Activated naive CD4-positive, alpha-beta T cell treated with anti-CD3 and anti-CD28 coated beads, Interleukin-2, amount 50 U/mL, for 72 hours (primary cell): ENCODE results near the gene CKLF. TPM values are rescaled to one million over a fixed set of nuclear protein-coding genes. Genes with fewer than 3 reads are reported as not detected.
"Not testable (repeated sequence)": the region's sequence is repeated elsewhere in the genome, so short reads cannot be mapped to it uniquely, and the experiment has no call there.

Source experiments
- ATAC-seq, 2 donors: fragments of 150-1000 bp; cut with Tn5 transposase; 2 replicates each; pipeline ENCODE4 v1.10.0; 2021; ENCODE audit warnings: mild to moderate bottlenecking in 2 of 2, moderate library complexity in 2 of 2
- DNase-seq, 2 donors: peaks; one replicate each; pipeline ENCODE4 v3.0.0; 2021 to 2022; ENCODE audit warnings: low spot score in 2 of 2
- H3K27ac Mint-ChIP-seq, 2 donors: one replicate each; pipeline ENCODE4 v1.8.0; 2022; ENCODE audit warnings: mild to moderate bottlenecking in 2 of 2, mixed read lengths in 2 of 2
- H3K36me3 Mint-ChIP-seq, 2 donors: one replicate each; pipeline ENCODE4 v1.8.0; 2022; ENCODE audit warnings: mixed read lengths in 2 of 2
- H3K9me3 Mint-ChIP-seq, 2 donors: one replicate each; pipeline ENCODE4 v1.8.0; 2022; ENCODE audit warnings: mixed read lengths in 2 of 2
- total RNA-seq, 2 donors: library from RNA; stranded (reverse); gene quantifications; one replicate each; pipeline ENCODE4 v1.2.3, GENCODE V29; 2022

Gene CKLF
- total RNA-seq, 2 donors from 2014 or later: 117 to 136 TPM

- H3K9me3 Mint-ChIP-seq: no peaks in the 10 kb centered on the region
- H3K27ac Mint-ChIP-seq: no peak overlapping the region
- ATAC-seq: no peak
- no peak for DNase-seq
- no peaks in the 10 kb centered on the region for H3K36me3 Mint-ChIP-seq
These were observed 22.2 kb downstream of the CKLF start for GRCh38 chr16:66574531-66574930.

- ATAC-seq: no peak
- no peaks in the 10 kb centered on the region for H3K36me3 Mint-ChIP-seq
- DNase-seq: no peak
- no peaks in the 10 kb centered on the region for H3K9me3 Mint-ChIP-seq
- no peak overlapping the region for H3K27ac Mint-ChIP-seq
These were observed 22.7 kb downstream of the CKLF start for GRCh38 chr16:66575060-66575459.

GRCh38 chr16:66576296-66576695, 23.9 kb downstream of the CKLF start:
- ATAC-seq (no peak), DNase-seq (no peak)
- Mint-ChIP-seq H3K36me3 (no peaks in the 10 kb centered on the region), H3K27ac (no peak overlapping the region), H3K9me3 (no peaks in the 10 kb centered on the region)

- no peaks in the 10 kb centered on the region for H3K36me3 Mint-ChIP-seq
- DNase-seq: no peak
- peak in 1 of 2 donors; percentile 51 for ATAC-seq
- no peaks in the 10 kb centered on the region for H3K9me3 Mint-ChIP-seq
- no peak within 1 kb of the TSS for H3K27ac Mint-ChIP-seq
These were observed 26.5 kb downstream of the CKLF start, which contains the start of gene CMTM2 for GRCh38 chr16:66578651-66579531. CMTM2 (plus strand) TSS chr16:66579463; CDS start chr16:66579608, 145 bp downstream.

GRCh38 chr16:66580605-66581209, 28.3 kb downstream of the CKLF start:
- ATAC-seq (no peak), DNase-seq (no peak)
- no peaks in the 10 kb centered on the region for H3K9me3 Mint-ChIP-seq
- H3K36me3 Mint-ChIP-seq: no peaks in the 10 kb centered on the region
- no peak overlapping the region for H3K27ac Mint-ChIP-seq

- ATAC-seq (no peak), DNase-seq (no peak)
- H3K36me3 Mint-ChIP-seq: no peaks in the 10 kb centered on the region
- H3K9me3 Mint-ChIP-seq: no peaks in the 10 kb centered on the region
- no peak overlapping the region for H3K27ac Mint-ChIP-seq
These were observed 29.0 kb downstream of the CKLF start for GRCh38 chr16:66581246-66581952.

GRCh38 chr16:66585481-66586239, 33.3 kb downstream of the CKLF start:
- H3K27ac Mint-ChIP-seq: peak overlapping the region in 1 of 2 donors; percentile 33
- ATAC-seq (no peak), DNase-seq (no peak)
- no peaks in the 10 kb centered on the region for H3K36me3 Mint-ChIP-seq
- H3K9me3 Mint-ChIP-seq: no peaks in the 10 kb centered on the region

GRCh38 chr16:66587881-66588600, 35.7 kb downstream of the CKLF start:
- Mint-ChIP-seq H3K9me3 (no peaks in the 10 kb centered on the region), H3K36me3 (no peaks in the 10 kb centered on the region), H3K27ac (peak overlapping the region in 1 of 2 donors; percentile 7)
- ATAC-seq (peak in 1 of 2 donors; percentile 13), DNase-seq (no peak)

- Mint-ChIP-seq H3K36me3 (no peaks in the 10 kb centered on the region), H3K9me3 (no peaks in the 10 kb centered on the region), H3K27ac (peak overlapping the region in 1 of 2 donors; percentile 77)
- ATAC-seq: peak; percentile 95 to 96
- peak in 1 of 2 donors; percentile 66 for DNase-seq
These were observed 36.8 kb downstream of the CKLF start for GRCh38 chr16:66588981-66589713.

- peak overlapping the region; percentile 77 to 94 for H3K27ac Mint-ChIP-seq
- DNase-seq (no peak), ATAC-seq (peak; percentile 54 to 55)
- no peaks in the 10 kb centered on the region for H3K36me3 Mint-ChIP-seq
- no peaks in the 10 kb centered on the region for H3K9me3 Mint-ChIP-seq
These were observed 37.9 kb downstream of the CKLF start for GRCh38 chr16:66590322-66590721.

- peak overlapping the region in 1 of 2 donors; percentile 77 for H3K27ac Mint-ChIP-seq
- ATAC-seq (no peak), DNase-seq (no peak)
- no peaks in the 10 kb centered on the region for H3K36me3 Mint-ChIP-seq
- H3K9me3 Mint-ChIP-seq: no peaks in the 10 kb centered on the region
These were observed 38.6 kb downstream of the CKLF start for GRCh38 chr16:66591018-66591417.

GRCh38 chr16:66592241-66592640, 39.9 kb downstream of the CKLF start:
- no peak for ATAC-seq
- no peak for DNase-seq
- Mint-ChIP-seq H3K27ac (no peak overlapping the region), H3K9me3 (no peaks in the 10 kb centered on the region), H3K36me3 (no peaks in the 10 kb centered on the region)

GRCh38 chr16:66592814-66593213, 40.4 kb downstream of the CKLF start:
- ATAC-seq: no peak
- no peaks in the 10 kb centered on the region for H3K36me3 Mint-ChIP-seq
- no peaks in the 10 kb centered on the region for H3K9me3 Mint-ChIP-seq
- no peak overlapping the region for H3K27ac Mint-ChIP-seq
- no peak for DNase-seq

GRCh38 chr16:66594739-66595138, 42.4 kb downstream of the CKLF start:
- ATAC-seq: no peak
- H3K36me3 Mint-ChIP-seq: no peaks in the 10 kb centered on the region

GRCh38 chr16:66596559-66596958, 44.2 kb downstream of the CKLF start:
- ATAC-seq, DNase-seq, H3K9me3 Mint-ChIP-seq, H3K27ac Mint-ChIP-seq: not testable (repeated sequence)
- H3K36me3 Mint-ChIP-seq: peaks cover 0 to 12% of the 10 kb centered on the region in 2 donors

More at GRCh38 chr16:66594739-66595138, 42.4 kb downstream of the CKLF start:
- Mint-ChIP-seq H3K9me3 (no peaks in the 10 kb centered on the region), H3K27ac (peak overlapping the region in 1 of 2 donors; percentile 55)
- DNase-seq: no peak
